ENCODE measurements around the gene PEAK3. TPM values are rescaled to one million over a fixed set of nuclear protein-coding genes. Genes with fewer than 3 reads are reported as not detected.

The PEAK3 gene
- total and polyA plus RNA-seq, 9 of the 15 experiments (the other 6 are each of a cell fraction or from before 2014, with no cell fraction given) = 0.07 to 0.40 TPM; not detected in 7

GRCh38 chr19:2237869-2238153, 44.2 kb downstream of the PEAK3 start:
- H2AFZ ChIP-seq (ENCODE audit: low read depth, low read length) = no peak overlapping the region
- H4K20me1 ChIP-seq (replicated peaks; ENCODE audit: control insufficient read depth, insufficient read depth, low read length) = peaks cover 57% of the 10 kb centered on the region
- H3K9me3 ChIP-seq (replicated peaks; ENCODE audit: control insufficient read depth, insufficient read depth, low read depth, low read length) = no peaks in the 10 kb centered on the region
- WGBS (ENCODE audit: insufficient coverage, low coverage, missing lambda C conversion rate) = 4% methylated on average over 6 of the region's 6 CpGs
- POLR2A ChIA-PET = interaction anchor here (0.6 to 4.8 kb wide), 6 partner anchors 9 to 200 kb away, joined by 3 to 86 read pairs (median 6); no protein-coding TSS in a partner anchor
- H3K4me3 ChIP-seq = peak overlapping the region; percentile 97
- DNase-seq (ENCODE audit: extremely low read depth in 1 of 4, low spot score in 3 of 4) (no peak), FAIRE-seq (peak; percentile 40), ATAC-seq (no peak)
- in situ Hi-C loops (cut with MboI) = loop anchor here (5.0 to 10.0 kb wide), 3 partner anchors 34 to 159 kb away; no protein-coding TSS in a partner anchor
- intact Hi-C loops (cut with micrococcal nuclease) = loop anchor here (2.0 kb wide), 1 partner anchor 25 kb away; no protein-coding TSS in a partner anchor
- H3K27me3 ChIP-seq (ENCODE audit: control insufficient read depth in 2 of 2, insufficient read depth in 2 of 2, low read length in 2 of 2) = no peaks in the 10 kb centered on the region
- peak overlapping the region; percentile 98 for H3K27ac ChIP-seq (ENCODE audit: extremely low read depth, low read depth, low read length)
- BruUV-seq (replicated peaks) = no TSS peak
- peaks cover 28 to 65% of the 10 kb centered on the region in 2 experiments for H3K4me1 ChIP-seq (replicated peaks in 1 of 2; ENCODE audit: control insufficient read depth in 2 of 2, insufficient read depth in 2 of 2, low read length in 2 of 2)
- CTCF ChIA-PET (ENCODE audit: low intra/inter-chr PET ratio) = no interaction called here
- H3K9ac ChIP-seq (ENCODE audit: insufficient read depth in 1 of 2, low read depth in 2 of 2, low read length in 2 of 2) = peak overlapping the region; percentile 90 to 98
- peak overlapping the region; percentile 94 for H3K4me2 ChIP-seq (ENCODE audit: insufficient read depth, low read length)
- peaks cover 95% of the 10 kb centered on the region for H3K79me2 ChIP-seq (ENCODE audit: control insufficient read depth, insufficient read depth, low read length)
- peaks cover 19% of the 10 kb centered on the region for H3K9me1 ChIP-seq (ENCODE audit: control insufficient read depth, insufficient read depth, low read length)
- H3K36me3 ChIP-seq (ENCODE audit: control insufficient read depth, insufficient read depth, low read length) = peaks cover 58% of the 10 kb centered on the region; the same call in 2 of the 3 replicates
- TF ChIP-seq KDM5B (IDR thresholded peaks at IDR 0.05; ENCODE audit: insufficient replicate concordance, low read depth, low read length) (peak; percentile 18), PATZ1 (CRISPR knock-in tag; IDR thresholded peaks at IDR 0.05; ENCODE audit: borderline replicate concordance) (no peak), TCF15 (CRISPR knock-in tag; IDR thresholded peaks at IDR 0.05) (no peak), ZNF263 (CRISPR knock-in tag; IDR thresholded peaks at IDR 0.05; ENCODE audit: borderline replicate concordance) (no peak), MEF2D (tag; conservative IDR thresholded peaks at IDR 0.05; ENCODE audit: low read depth) (no peak), SNAPC5 (CRISPR knock-in tag; IDR thresholded peaks at IDR 0.05) (no peak), ZNF316 (IDR thresholded peaks at IDR 0.05) (no peak), TFAP4 (CRISPR knock-in tag; IDR thresholded peaks at IDR 0.05; ENCODE audit: borderline replicate concordance) (0 out of 2 replicates have a peak, but pooled peaks have one; percentile 23), ZNF3 (CRISPR knock-in tag; IDR thresholded peaks at IDR 0.05) (no peak), SREBF1 (IDR thresholded peaks at IDR 0.05; ENCODE audit: borderline replicate concordance, low read depth, low read length) (no peak), PRDM10 (IDR thresholded peaks at IDR 0.05; ENCODE audit: partially characterized antibody) (peak; percentile 25), MLX (CRISPR knock-in tag; conservative IDR thresholded peaks at IDR 0.05) (no peak), KAT7 (CRISPR knock-in tag; IDR thresholded peaks at IDR 0.05; ENCODE audit: borderline replicate concordance) (peak; percentile 82)
